ENCODE measurements around the gene GRM8.

- TF ChIP-seq CTCF (IDR thresholded peaks at IDR 0.05 in 2 of 3, conservative IDR thresholded peaks at IDR 0.05 in 1 of 3; ENCODE audit: control insufficient read depth in 2 of 3, extremely low read depth in 1 of 3, insufficient read depth in 1 of 3, low read depth in 3 of 3, low read length in 3 of 3), result no peak
- no peak for TF ChIP-seq RCOR1 (conservative IDR thresholded peaks at IDR 0.05; ENCODE audit: low read depth, low read length)
Observed at GRCh38 chr7:126462405-126462804, 790.3 kb downstream of the GRM8 start.

Measured in GM12878 (cell line).